ENCODE measurements around the gene HBS1L.

HBS1L gene

DNA sequence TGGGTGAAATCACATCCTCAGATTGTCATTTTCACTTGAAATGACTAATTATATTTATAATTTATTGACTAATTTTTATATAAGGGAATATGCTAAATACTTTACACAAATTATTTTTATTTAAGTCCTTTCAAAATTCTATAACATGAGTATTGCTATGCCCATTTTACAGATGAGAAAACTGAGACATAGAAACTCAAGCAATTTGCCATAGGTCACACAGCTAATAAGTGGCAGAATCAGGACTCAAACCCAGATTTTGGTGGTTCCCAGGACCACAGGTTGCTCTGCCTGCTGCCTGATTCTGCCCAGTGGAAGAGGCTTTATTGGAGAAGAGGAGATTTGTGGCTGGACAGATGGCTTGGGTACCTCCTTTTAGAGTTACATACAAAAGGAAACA lies 109.6 kb downstream of the HBS1L start:
- no peaks in the 10 kb centered on the region for H3K27me3 ChIP-seq
- intact Hi-C loops (cut with DNase I; ENCODE audit: low total_unique reads), result no loop called here
- H3K27ac ChIP-seq, result no peak overlapping the region
- no peaks in the 10 kb centered on the region for H3K4me1 ChIP-seq
- TF ChIP-seq, protein P1, sequence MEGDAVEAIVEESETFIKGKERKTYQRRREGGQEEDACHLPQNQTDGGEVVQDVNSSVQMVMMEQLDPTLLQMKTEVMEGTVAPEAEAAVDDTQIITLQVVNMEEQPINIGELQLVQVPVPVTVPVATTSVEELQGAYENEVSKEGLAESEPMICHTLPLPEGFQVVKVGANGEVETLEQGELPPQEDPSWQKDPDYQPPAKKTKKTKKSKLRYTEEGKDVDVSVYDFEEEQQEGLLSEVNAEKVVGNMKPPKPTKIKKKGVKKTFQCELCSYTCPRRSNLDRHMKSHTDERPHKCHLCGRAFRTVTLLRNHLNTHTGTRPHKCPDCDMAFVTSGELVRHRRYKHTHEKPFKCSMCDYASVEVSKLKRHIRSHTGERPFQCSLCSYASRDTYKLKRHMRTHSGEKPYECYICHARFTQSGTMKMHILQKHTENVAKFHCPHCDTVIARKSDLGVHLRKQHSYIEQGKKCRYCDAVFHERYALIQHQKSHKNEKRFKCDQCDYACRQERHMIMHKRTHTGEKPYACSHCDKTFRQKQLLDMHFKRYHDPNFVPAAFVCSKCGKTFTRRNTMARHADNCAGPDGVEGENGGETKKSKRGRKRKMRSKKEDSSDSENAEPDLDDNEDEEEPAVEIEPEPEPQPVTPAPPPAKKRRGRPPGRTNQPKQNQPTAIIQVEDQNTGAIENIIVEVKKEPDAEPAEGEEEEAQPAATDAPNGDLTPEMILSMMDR (IDR thresholded peaks at IDR 0.05), result no peak
- H3K4me3 ChIP-seq, result no peak overlapping the region
- H3K36me3 ChIP-seq, result no peaks in the 10 kb centered on the region
- no peak for DNase-seq
- H3K9me3 ChIP-seq, result peaks cover 0 to 6% (median 0%) of the 10 kb centered on the region in 3 donors

DNA sequence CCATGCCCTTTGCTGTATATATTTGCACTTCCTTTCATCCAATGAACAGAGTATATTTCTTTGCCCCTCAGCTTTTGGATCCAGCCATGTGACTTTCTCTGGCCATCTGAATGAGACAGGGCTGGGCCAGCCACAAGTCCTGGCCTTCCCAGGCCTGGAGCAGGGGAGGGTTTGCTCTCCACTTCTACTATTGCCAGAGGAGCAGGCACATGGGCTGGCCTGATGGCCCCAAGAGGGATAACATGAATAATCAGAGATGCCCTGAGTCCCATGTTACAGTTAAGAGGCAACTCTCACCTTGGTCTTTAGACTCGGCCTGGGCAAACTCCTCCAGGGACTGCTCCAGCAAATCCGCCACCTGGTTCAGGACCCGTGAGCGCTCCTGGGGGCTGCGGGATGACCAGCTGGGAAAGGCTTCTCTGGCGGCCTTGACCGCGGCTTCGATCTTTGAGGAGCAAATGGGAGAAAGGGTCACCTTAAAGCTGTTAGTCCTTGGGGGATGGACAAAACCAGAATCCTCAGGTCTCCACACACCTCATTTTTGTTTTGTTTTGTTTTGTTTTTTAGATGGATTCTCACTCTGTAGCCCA lies 111.0 kb downstream of the HBS1L start:
- intact Hi-C loops (cut with DNase I; ENCODE audit: low total_unique reads), result loop anchor here (5.0 kb wide), 1 partner anchor 786 kb away; no protein-coding TSS in a partner anchor
- Histone ChIP-seq H3K36me3 (no peaks in the 10 kb centered on the region), H3K4me3 (no peak overlapping the region), H3K9me3 (peaks cover 0 to 6% (median 0%) of the 10 kb centered on the region in 3 donors), H3K27me3 (no peaks in the 10 kb centered on the region), H3K4me1 (no peaks in the 10 kb centered on the region), H3K27ac (no peak overlapping the region)
- DNase-seq, result no peak
- TF ChIP-seq, protein P1 (IDR thresholded peaks at IDR 0.05), result no peak

DNA sequence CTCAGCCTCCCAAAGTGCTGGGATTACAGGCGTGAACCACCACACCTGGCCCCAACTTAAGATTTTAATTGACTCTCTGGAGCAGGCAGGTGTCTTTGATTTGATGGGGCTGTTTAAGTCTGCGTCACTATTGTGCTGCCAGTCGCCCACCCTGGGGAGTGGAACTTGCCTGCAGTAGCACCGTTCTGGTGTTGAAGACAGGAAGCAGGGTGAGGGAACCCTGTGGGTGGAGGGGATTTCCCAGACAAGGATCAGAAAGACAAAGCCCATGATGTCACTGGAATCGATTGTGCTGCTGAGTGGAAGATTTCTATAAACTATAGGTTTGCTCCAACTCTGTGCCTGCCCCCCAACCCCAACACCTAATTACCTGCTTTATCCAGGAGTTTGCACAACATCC lies 115.7 kb downstream of the HBS1L start:
- Histone ChIP-seq H3K27ac (no peak overlapping the region), H3K36me3 (no peaks in the 10 kb centered on the region), H3K4me3 (no peak overlapping the region), H3K27me3 (no peaks in the 10 kb centered on the region), H3K9me3 (no peaks in the 10 kb centered on the region), H3K4me1 (no peaks in the 10 kb centered on the region)
- DNase-seq, result no peak
- TF ChIP-seq, protein P1 (IDR thresholded peaks at IDR 0.05), result no peak
- intact Hi-C loops (cut with DNase I; ENCODE audit: low total_unique reads), result no loop called here

DNA sequence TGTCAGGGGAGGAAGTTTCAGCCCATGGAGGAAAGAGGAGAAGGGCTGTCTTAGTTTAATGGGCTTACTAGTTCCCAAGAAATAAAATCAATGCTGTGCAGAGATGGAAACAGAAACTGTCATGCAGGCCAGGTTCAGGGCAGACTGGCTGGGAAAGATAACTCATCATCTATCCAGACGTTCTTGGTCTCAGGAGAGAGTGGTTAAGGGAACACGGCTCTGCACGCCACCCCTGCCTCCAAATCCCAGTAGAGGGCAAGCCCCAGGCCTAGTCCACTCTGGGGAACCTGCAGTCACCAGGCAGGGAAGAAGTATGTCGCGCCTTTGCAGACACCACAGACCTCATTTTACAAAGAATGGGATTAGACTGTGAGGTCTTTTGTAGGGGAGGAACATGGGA lies 117.2 kb downstream of the HBS1L start:
- intact Hi-C loops (cut with DNase I; ENCODE audit: low total_unique reads), result no loop called here
- no peaks in the 10 kb centered on the region for H3K4me1 ChIP-seq
- TF ChIP-seq, protein P1 (IDR thresholded peaks at IDR 0.05), result no peak

DNA sequence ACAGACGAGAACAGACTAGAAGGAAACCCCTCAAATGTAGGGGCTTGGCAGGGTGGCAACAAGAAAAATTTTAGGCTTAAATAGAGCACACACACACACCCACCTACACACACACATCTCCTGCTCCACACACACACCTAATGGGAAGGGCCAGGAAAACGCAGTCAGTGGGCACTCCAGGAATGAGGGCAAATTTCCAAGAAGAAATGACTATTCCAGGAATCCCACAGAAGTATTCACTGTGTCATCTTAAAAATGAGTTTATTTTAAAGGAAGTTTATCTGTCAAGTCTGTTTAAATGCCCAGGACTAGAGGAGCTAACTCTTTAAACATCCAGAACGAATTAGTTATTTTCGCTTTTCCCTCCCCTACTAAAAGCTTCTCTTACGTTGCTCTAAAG lies 117.7 kb downstream of the HBS1L start:
- no peaks in the 10 kb centered on the region for H3K27me3 ChIP-seq
- H3K9me3 ChIP-seq, result no peaks in the 10 kb centered on the region
- no peaks in the 10 kb centered on the region for H3K4me1 ChIP-seq
- intact Hi-C loops (cut with DNase I; ENCODE audit: low total_unique reads), result no loop called here
- TF ChIP-seq, protein P1 (IDR thresholded peaks at IDR 0.05), result no peak
- DNase-seq, result no peak
- H3K4me3 ChIP-seq, result no peak overlapping the region
- H3K27ac ChIP-seq, result no peak overlapping the region
- no peaks in the 10 kb centered on the region for H3K36me3 ChIP-seq

More for the DNA sequence above, 117.2 kb downstream of the HBS1L start:
- Histone ChIP-seq H3K9me3 (no peaks in the 10 kb centered on the region), H3K4me3 (no peak overlapping the region), H3K27me3 (no peaks in the 10 kb centered on the region), H3K36me3 (no peaks in the 10 kb centered on the region), H3K27ac (no peak overlapping the region)
- DNase-seq, result no peak

DNA sequence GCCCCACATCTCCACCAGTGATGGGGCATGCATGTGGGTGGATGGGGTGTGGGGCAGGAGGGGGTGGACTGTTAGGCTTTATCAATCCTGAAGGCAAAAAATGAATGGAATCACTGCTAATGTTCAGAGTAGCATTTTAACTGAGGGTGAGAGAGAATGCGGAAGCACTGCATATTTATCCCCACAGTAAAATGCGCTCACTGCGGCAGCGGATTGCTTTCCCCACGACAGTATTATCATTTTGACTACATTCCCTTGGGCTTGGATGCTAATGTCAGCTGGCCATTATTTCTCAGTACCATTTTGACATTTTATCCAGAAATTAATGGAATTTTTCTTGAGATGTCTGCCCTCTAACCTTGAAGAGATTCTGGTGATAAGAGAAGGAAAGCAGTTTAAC lies 118.1 kb downstream of the HBS1L start:
- TF ChIP-seq, protein P1 (IDR thresholded peaks at IDR 0.05), result no peak
- Histone ChIP-seq H3K27me3 (no peaks in the 10 kb centered on the region), H3K4me3 (no peak overlapping the region), H3K27ac (no peak overlapping the region), H3K9me3 (no peaks in the 10 kb centered on the region), H3K36me3 (no peaks in the 10 kb centered on the region), H3K4me1 (no peaks in the 10 kb centered on the region)
- DNase-seq, result no peak
- intact Hi-C loops (cut with DNase I; ENCODE audit: low total_unique reads), result no loop called here
